HEK293 (cell line): ENCODE results near the gene PADI2.

Experiments
- CTCF ChIA-PET: fragments of 350-600 bp; formaldehyde crosslinking; extraction: SDS; loops from one replicate; lab custom pipeline; 2021; ENCODE audit warnings: antibody characterized with exemption; lab: Yijun Ruan, JAX
- POLR2A ChIA-PET: fragments of 300-600 bp; formaldehyde crosslinking; extraction: SDS; loops from one replicate; lab custom pipeline; 2020; ENCODE audit warnings: antibody characterized with exemption, inconsistent platforms; lab: Yijun Ruan, JAX
- H3K27ac ChIP-seq: fragments of 200-500 bp; sonication (Bioruptor generic); 2 replicates; pipeline ENCODE4 v1.5.1; 2014; ENCODE audit warnings: low read depth, low read length, control low read depth, inconsistent platforms; ENCODE audit errors: extremely low read depth
- H3K36me3 ChIP-seq, 2 experiments: fragments of 200-500 bp in 1 of 2; sonication (Bioruptor generic) in 1 of 2; 1 replicate in 1 of 2; 2 replicates in 1 of 2; pipeline ENCODE4 v1.5.1; 2014 to 2017; ENCODE audit warnings: inconsistent platforms in 2 of 2, low read length in 2 of 2; ENCODE audit not compliant: control insufficient read depth in 2 of 2, insufficient read depth in 1 of 2
- H3K4me1 ChIP-seq: fragments of 200-500 bp; sonication (Bioruptor generic); 2 replicates; pipeline ENCODE4 v1.5.1; 2014; ENCODE audit warnings: mild to moderate bottlenecking, low read length, inconsistent platforms; ENCODE audit not compliant: control insufficient read depth, insufficient read depth
- H3K4me3 ChIP-seq: 2 replicates; pipeline ENCODE4 v1.5.1; 2011; ENCODE audit warnings: low read depth, mild to moderate bottlenecking, control low read depth, low read length, moderate library complexity
- H3K9me3 ChIP-seq: fragments of 200-500 bp; sonication (Bioruptor generic); 2 replicates; pipeline ENCODE4 v1.5.1; 2014; ENCODE audit warnings: low read depth, low read length, inconsistent platforms; ENCODE audit not compliant: control insufficient read depth, insufficient read depth
- FEZF1 ChIP-seq: fragments of 450-650 bp; formaldehyde crosslinking; IDR thresholded peaks from 2 replicates; pipeline ENCODE4 v1.5.1; 2016; ENCODE audit warnings: missing biosample characterization, missing genetic modification characterization
- GLI2 ChIP-seq: fragments of 450-650 bp; formaldehyde crosslinking; IDR thresholded peaks from 2 replicates; pipeline ENCODE4; 2017; ENCODE audit warnings: missing biosample characterization, missing genetic modification characterization, low read depth, borderline replicate concordance
- OSR2 ChIP-seq: fragments of 450-650 bp; formaldehyde crosslinking; IDR thresholded peaks from 2 replicates; pipeline ENCODE4 v1.5.1; 2016; ENCODE audit warnings: missing biosample characterization, missing genetic modification characterization
- SETDB1 ChIP-seq: IDR thresholded peaks from one replicate; pipeline ENCODE4 v1.6.1; 2017; ENCODE audit warnings: mild to moderate bottlenecking, low read length, moderate library complexity, mixed read lengths; ENCODE audit not compliant: insufficient read length
- ZFP3 ChIP-seq: fragments of 450-650 bp; formaldehyde crosslinking; IDR thresholded peaks from 2 replicates; pipeline ENCODE4 v1.5.1; 2016; ENCODE audit warnings: low read depth, missing biosample characterization, missing genetic modification characterization
- ZFP37 ChIP-seq: fragments of 450-650 bp; formaldehyde crosslinking; IDR thresholded peaks from 2 replicates; pipeline ENCODE4 v1.5.1; 2016; ENCODE audit warnings: missing biosample characterization, missing genetic modification characterization
- ZIC2 ChIP-seq: fragments of 450-650 bp; formaldehyde crosslinking; IDR thresholded peaks from 2 replicates; pipeline ENCODE4 v1.5.1; 2016; ENCODE audit warnings: missing biosample characterization, missing genetic modification characterization
- ZNF133 ChIP-seq: fragments of 450-650 bp; formaldehyde crosslinking; IDR thresholded peaks from 2 replicates; pipeline ENCODE4 v1.5.1; 2016; ENCODE audit warnings: missing biosample characterization, missing genetic modification characterization
- ZNF138 ChIP-seq: fragments of 450-650 bp; formaldehyde crosslinking; IDR thresholded peaks from 2 replicates; pipeline ENCODE4 v1.5.1; 2016; ENCODE audit warnings: missing biosample characterization, missing genetic modification characterization, borderline replicate concordance
- ZNF146 ChIP-seq: fragments of 450-650 bp; formaldehyde crosslinking; IDR thresholded peaks from 2 replicates; pipeline ENCODE4 v1.5.1; 2016; ENCODE audit warnings: missing biosample characterization, missing genetic modification characterization
- ZNF175 ChIP-seq: fragments of 450-650 bp; formaldehyde crosslinking; IDR thresholded peaks from 2 replicates; pipeline ENCODE4 v1.5.1; 2016; ENCODE audit warnings: missing biosample characterization, missing genetic modification characterization
- ZNF341 ChIP-seq: fragments of 450-650 bp; formaldehyde crosslinking; IDR thresholded peaks from 2 replicates; pipeline ENCODE4; 2016; ENCODE audit warnings: low read depth, missing biosample characterization, missing genetic modification characterization
- ZNF404 ChIP-seq: fragments of 450-650 bp; formaldehyde crosslinking; IDR thresholded peaks from 2 replicates; pipeline ENCODE4 v1.5.1; 2017; ENCODE audit warnings: missing biosample characterization, missing genetic modification characterization
- ZNF426 ChIP-seq: fragments of 450-650 bp; formaldehyde crosslinking; IDR thresholded peaks from 2 replicates; pipeline ENCODE4 v1.5.1; 2017; ENCODE audit warnings: missing biosample characterization, missing genetic modification characterization, mild to moderate bottlenecking, inconsistent platforms, moderate library complexity
- ZNF473 ChIP-seq: fragments of 450-650 bp; formaldehyde crosslinking; IDR thresholded peaks from 2 replicates; pipeline ENCODE4 v1.5.1; 2017; ENCODE audit warnings: missing biosample characterization, missing genetic modification characterization
- ZNF560 ChIP-seq: fragments of 450-650 bp; formaldehyde crosslinking; IDR thresholded peaks from 2 replicates; pipeline ENCODE4 v1.5.1; 2017; ENCODE audit warnings: missing biosample characterization, missing genetic modification characterization, borderline replicate concordance
- ZNF585B ChIP-seq: fragments of 450-650 bp; formaldehyde crosslinking; IDR thresholded peaks from 2 replicates; pipeline ENCODE4 v1.5.1; 2016; ENCODE audit warnings: missing biosample characterization, missing genetic modification characterization
- ZNF623 ChIP-seq: fragments of 450-650 bp; formaldehyde crosslinking; IDR thresholded peaks from 2 replicates; pipeline ENCODE4 v1.5.1; 2016; ENCODE audit warnings: missing biosample characterization, missing genetic modification characterization
- ZNF660 ChIP-seq: fragments of 450-650 bp; IDR thresholded peaks from 2 replicates; pipeline ENCODE4 v1.5.1; 2018; ENCODE audit warnings: missing biosample characterization, mild to moderate bottlenecking, missing genetic modification characterization
- ZNF664 ChIP-seq: fragments of 450-650 bp; formaldehyde crosslinking; IDR thresholded peaks from 2 replicates; pipeline ENCODE4 v1.5.1; 2016; ENCODE audit warnings: missing biosample characterization, missing genetic modification characterization
- ZNF776 ChIP-seq: fragments of 450-650 bp; formaldehyde crosslinking; IDR thresholded peaks from 2 replicates; pipeline ENCODE4 v1.5.0; 2017; ENCODE audit warnings: missing biosample characterization, missing genetic modification characterization, borderline replicate concordance
- ZNF837 ChIP-seq: fragments of 450-650 bp; formaldehyde crosslinking; IDR thresholded peaks from 2 replicates; pipeline ENCODE4 v1.5.1; 2016; ENCODE audit warnings: missing biosample characterization, missing genetic modification characterization
- ZSCAN4 ChIP-seq: fragments of 450-650 bp; formaldehyde crosslinking; IDR thresholded peaks from 2 replicates; pipeline ENCODE4 v1.5.1; 2017; ENCODE audit warnings: missing biosample characterization, missing genetic modification characterization
- ZXDB ChIP-seq: fragments of 450-650 bp; formaldehyde crosslinking; IDR thresholded peaks from 2 replicates; pipeline ENCODE4 v1.5.1; 2016; ENCODE audit warnings: missing biosample characterization, missing genetic modification characterization
- TF ChIP-seq, protein P1 (sequence below): fragments of 450-650 bp; formaldehyde crosslinking; IDR thresholded peaks from 2 replicates; pipeline ENCODE4 v1.5.1; 2016; ENCODE audit warnings: missing biosample characterization, missing genetic modification characterization, low read depth
- TF ChIP-seq, protein P2 (sequence below): fragments of 450-650 bp; formaldehyde crosslinking; IDR thresholded peaks from 2 replicates; pipeline ENCODE4 v1.5.1; 2017; ENCODE audit warnings: missing biosample characterization, missing genetic modification characterization
- TF ChIP-seq, protein P3 (sequence below): fragments of 450-650 bp; formaldehyde crosslinking; IDR thresholded peaks from 2 replicates; pipeline ENCODE4 v1.5.1; 2016; ENCODE audit warnings: missing biosample characterization, missing genetic modification characterization, borderline replicate concordance

PADI2 gene

DNA sequence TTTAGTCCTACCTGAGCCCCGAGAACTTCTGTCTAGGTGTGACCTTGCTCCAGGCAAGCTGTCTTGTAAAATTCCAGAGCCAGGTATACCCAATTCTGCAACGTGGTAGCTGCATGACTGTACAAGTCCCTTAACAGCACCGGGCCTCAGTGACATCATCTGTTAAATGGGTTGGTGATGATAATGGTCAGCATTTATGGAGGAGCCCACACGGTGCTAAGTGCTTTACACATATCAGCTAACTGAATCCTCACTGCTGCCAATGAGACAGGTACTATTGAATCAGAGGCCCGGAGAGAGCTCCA is 48.5 kb upstream of the PADI2 start:
- POLR2A ChIA-PET, result interaction anchor here (0.6 kb wide), 1 partner anchor 22 kb away, joined by 4 read pairs; no protein-coding TSS in a partner anchor
- TF ChIP-seq ZXDB (tag by site-specific recombination) (no peak), ZNF138 (no peak), ZNF426 (tag by site-specific recombination) (no peak), ZNF133 (no peak), GLI2 (no peak), ZNF585B (tag by site-specific recombination) (no peak), ZFP3 (tag by site-specific recombination) (no peak), SETDB1 (no peak), ZIC2 (tag by site-specific recombination) (no peak), ZNF660 (no peak), ZNF473 (tag by site-specific recombination) (no peak), FEZF1 (tag by site-specific recombination) (no peak), ZNF341 (tag by site-specific recombination) (no peak), ZNF776 (tag by site-specific recombination) (no peak), ZNF664 (no peak), ZNF623 (tag by site-specific recombination) (no peak), OSR2 (tag by site-specific recombination) (no peak), ZNF560 (tag by site-specific recombination) (no peak), ZFP37 (tag by site-specific recombination) (no peak), ZNF175 (no peak)
- Histone ChIP-seq H3K9me3 (no peaks in the 10 kb centered on the region), H3K4me3 (no peak overlapping the region), H3K4me1 (no peaks in the 10 kb centered on the region), H3K27ac (no peak overlapping the region), H3K36me3 (no peaks in the 10 kb centered on the region)
- CTCF ChIA-PET, result interaction anchor here (3.0 kb wide), 1 partner anchor 42 kb away, joined by 12 read pairs; no protein-coding TSS in a partner anchor

DNA sequence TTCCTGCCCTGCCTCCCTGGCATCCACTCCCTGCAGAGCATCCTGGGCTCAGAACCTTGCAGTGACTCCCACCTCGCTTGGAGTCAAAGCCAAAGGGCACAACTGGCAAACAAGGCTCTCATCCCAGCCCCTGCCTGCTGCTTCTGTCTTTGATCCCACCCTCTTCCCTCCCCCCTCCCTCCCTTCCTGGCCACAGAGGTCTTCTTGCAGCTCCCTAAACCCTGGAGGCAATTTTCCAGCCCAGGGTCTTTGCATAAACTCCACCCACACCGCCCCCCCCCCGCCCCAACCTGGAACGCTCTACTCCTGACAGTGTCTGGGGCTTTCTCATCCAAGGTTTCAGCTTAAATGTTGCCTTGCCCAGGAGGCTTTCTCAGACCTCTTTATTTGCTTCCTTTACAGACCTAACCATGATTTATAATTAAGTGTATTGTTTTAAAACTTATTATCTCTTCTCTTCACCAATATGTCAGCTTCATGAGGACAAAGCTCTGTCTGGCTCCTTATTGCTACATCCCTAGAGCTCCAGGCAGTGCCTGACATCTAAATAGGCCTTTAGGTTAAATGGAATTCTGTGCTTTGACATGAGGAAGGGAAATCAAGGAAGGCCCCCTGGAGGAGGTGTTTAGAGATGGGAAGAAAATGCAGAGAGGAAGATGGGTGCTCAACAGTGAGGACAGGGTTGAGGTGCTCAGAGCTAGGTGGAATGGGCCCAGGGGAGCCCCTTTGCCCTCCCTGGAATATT is 48.0 kb upstream of the PADI2 start:
- no peaks in the 10 kb centered on the region for H3K9me3 ChIP-seq
- no peaks in the 10 kb centered on the region for H3K4me1 ChIP-seq
- CTCF ChIA-PET, result interaction anchor here (1.2 to 3.0 kb wide), 2 partner anchors 42 to 66 kb away, joined by 3 to 12 read pairs; no protein-coding TSS in a partner anchor
- H3K27ac ChIP-seq, result no peak overlapping the region
- H3K4me3 ChIP-seq, result no peak overlapping the region
- H3K36me3 ChIP-seq, result no peaks in the 10 kb centered on the region
- POLR2A ChIA-PET, result interaction anchor here (0.6 kb wide), 1 partner anchor 22 kb away, joined by 4 read pairs; no protein-coding TSS in a partner anchor
- TF ChIP-seq ZNF837 (tag by site-specific recombination) (no peak), ZNF404 (tag by site-specific recombination) (no peak), ZNF146 (no peak), ZSCAN4 (tag by site-specific recombination) (no peak)
- TF ChIP-seq, protein P1, sequence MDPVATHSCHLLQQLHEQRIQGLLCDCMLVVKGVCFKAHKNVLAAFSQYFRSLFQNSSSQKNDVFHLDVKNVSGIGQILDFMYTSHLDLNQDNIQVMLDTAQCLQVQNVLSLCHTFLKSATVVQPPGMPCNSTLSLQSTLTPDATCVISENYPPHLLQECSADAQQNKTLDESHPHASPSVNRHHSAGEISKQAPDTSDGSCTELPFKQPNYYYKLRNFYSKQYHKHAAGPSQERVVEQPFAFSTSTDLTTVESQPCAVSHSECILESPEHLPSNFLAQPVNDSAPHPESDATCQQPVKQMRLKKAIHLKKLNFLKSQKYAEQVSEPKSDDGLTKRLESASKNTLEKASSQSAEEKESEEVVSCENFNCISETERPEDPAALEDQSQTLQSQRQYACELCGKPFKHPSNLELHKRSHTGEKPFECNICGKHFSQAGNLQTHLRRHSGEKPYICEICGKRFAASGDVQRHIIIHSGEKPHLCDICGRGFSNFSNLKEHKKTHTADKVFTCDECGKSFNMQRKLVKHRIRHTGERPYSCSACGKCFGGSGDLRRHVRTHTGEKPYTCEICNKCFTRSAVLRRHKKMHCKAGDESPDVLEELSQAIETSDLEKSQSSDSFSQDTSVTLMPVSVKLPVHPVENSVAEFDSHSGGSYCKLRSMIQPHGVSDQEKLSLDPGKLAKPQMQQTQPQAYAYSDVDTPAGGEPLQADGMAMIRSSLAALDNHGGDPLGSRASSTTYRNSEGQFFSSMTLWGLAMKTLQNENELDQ (tag by site-specific recombination), result no peak
- TF ChIP-seq, protein P2, sequence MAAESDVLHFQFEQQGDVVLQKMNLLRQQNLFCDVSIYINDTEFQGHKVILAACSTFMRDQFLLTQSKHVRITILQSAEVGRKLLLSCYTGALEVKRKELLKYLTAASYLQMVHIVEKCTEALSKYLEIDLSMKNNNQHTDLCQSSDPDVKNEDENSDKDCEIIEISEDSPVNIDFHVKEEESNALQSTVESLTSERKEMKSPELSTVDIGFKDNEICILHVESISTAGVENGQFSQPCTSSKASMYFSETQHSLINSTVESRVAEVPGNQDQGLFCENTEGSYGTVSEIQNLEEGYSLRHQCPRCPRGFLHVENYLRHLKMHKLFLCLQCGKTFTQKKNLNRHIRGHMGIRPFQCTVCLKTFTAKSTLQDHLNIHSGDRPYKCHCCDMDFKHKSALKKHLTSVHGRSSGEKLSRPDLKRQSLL (tag by site-specific recombination), result no peak
- TF ChIP-seq, protein P3, sequence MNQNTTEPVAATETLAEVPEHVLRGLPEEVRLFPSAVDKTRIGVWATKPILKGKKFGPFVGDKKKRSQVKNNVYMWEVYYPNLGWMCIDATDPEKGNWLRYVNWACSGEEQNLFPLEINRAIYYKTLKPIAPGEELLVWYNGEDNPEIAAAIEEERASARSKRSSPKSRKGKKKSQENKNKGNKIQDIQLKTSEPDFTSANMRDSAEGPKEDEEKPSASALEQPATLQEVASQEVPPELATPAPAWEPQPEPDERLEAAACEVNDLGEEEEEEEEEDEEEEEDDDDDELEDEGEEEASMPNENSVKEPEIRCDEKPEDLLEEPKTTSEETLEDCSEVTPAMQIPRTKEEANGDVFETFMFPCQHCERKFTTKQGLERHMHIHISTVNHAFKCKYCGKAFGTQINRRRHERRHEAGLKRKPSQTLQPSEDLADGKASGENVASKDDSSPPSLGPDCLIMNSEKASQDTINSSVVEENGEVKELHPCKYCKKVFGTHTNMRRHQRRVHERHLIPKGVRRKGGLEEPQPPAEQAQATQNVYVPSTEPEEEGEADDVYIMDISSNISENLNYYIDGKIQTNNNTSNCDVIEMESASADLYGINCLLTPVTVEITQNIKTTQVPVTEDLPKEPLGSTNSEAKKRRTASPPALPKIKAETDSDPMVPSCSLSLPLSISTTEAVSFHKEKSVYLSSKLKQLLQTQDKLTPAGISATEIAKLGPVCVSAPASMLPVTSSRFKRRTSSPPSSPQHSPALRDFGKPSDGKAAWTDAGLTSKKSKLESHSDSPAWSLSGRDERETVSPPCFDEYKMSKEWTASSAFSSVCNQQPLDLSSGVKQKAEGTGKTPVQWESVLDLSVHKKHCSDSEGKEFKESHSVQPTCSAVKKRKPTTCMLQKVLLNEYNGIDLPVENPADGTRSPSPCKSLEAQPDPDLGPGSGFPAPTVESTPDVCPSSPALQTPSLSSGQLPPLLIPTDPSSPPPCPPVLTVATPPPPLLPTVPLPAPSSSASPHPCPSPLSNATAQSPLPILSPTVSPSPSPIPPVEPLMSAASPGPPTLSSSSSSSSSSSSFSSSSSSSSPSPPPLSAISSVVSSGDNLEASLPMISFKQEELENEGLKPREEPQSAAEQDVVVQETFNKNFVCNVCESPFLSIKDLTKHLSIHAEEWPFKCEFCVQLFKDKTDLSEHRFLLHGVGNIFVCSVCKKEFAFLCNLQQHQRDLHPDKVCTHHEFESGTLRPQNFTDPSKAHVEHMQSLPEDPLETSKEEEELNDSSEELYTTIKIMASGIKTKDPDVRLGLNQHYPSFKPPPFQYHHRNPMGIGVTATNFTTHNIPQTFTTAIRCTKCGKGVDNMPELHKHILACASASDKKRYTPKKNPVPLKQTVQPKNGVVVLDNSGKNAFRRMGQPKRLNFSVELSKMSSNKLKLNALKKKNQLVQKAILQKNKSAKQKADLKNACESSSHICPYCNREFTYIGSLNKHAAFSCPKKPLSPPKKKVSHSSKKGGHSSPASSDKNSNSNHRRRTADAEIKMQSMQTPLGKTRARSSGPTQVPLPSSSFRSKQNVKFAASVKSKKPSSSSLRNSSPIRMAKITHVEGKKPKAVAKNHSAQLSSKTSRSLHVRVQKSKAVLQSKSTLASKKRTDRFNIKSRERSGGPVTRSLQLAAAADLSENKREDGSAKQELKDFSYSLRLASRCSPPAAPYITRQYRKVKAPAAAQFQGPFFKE (tag by site-specific recombination), result no peak
